IMR-90 (cell line): ENCODE data around the gene CORO1A. TPM values are rescaled to one million over a fixed set of nuclear protein-coding genes. Genes with fewer than 3 reads are reported as not detected.

Experiments
- ATAC-seq: fragments of 200-7000 bp; cut with Tn5 transposase; 2 replicates; pipeline ENCODE4 v1.9.1; 2020; ENCODE audit warnings: low read depth, mild to moderate bottlenecking, moderate library complexity
- BruUV-seq: library from RNA; stranded (reverse); fragments of 400-500 nt; replicated peaks from 2 replicates; lab custom pipeline; 2021; lab: Mats Ljungman, UMichigan
- CTCF ChIA-PET: fragments of 300-600 bp; formaldehyde crosslinking; extraction: SDS; loops from one replicate; lab custom pipeline; 2021; ENCODE audit warnings: antibody characterized with exemption; lab: Yijun Ruan, JAX
- POLR2A ChIA-PET: fragments of 300-600 bp; sonication (Branson Sonifier 250); formaldehyde crosslinking; loops from one replicate; lab custom pipeline; 2022; ENCODE audit warnings: antibody characterized with exemption; ENCODE audit not compliant: unreplicated experiment; lab: Charles Lee
- DNase-seq: peaks from one replicate; pipeline ENCODE4 v3.0.0; 2013
- H2AFZ ChIP-seq: replicated peaks from 2 replicates; pipeline ENCODE3; 2013; ENCODE audit warnings: low read length, mild to moderate bottlenecking; ENCODE audit not compliant: poor library complexity
- H2AK5ac ChIP-seq: 2 replicates; pipeline ENCODE4 v1.6.1; 2013; ENCODE audit warnings: low read depth, low read length, inconsistent platforms
- H2AK9ac ChIP-seq: replicated peaks from 2 replicates; pipeline ENCODE3; 2013; ENCODE audit warnings: mild to moderate bottlenecking, low read depth, low read length, moderate library complexity; ENCODE audit not compliant: poor library complexity
- H2BK120ac ChIP-seq: 2 replicates; pipeline ENCODE4 v1.6.1; 2013; ENCODE audit warnings: low read depth, low read length, inconsistent platforms
- H2BK15ac ChIP-seq: 3 replicates; pipeline ENCODE4 v1.6.1; 2013; ENCODE audit warnings: low read depth, low read length, inconsistent platforms
- H2BK20ac ChIP-seq: 2 replicates; pipeline ENCODE4 v1.6.1; 2013; ENCODE audit warnings: low read depth, mild to moderate bottlenecking, inconsistent platforms, low read length, moderate library complexity
- H2BK5ac ChIP-seq: 2 replicates; pipeline ENCODE4 v1.6.1; 2013; ENCODE audit warnings: mild to moderate bottlenecking, low read depth, low read length, inconsistent platforms; ENCODE audit not compliant: poor library complexity, severe bottlenecking
- H3K14ac ChIP-seq: replicated peaks from 2 replicates; pipeline ENCODE4 v1.6.1; 2013; ENCODE audit warnings: low read depth, low read length, inconsistent platforms
- H3K18ac ChIP-seq: 2 replicates; pipeline ENCODE4 v1.6.1; 2013; ENCODE audit warnings: low read depth, low read length, control low read depth
- H3K23ac ChIP-seq: 2 replicates; pipeline ENCODE4 v1.6.1; 2013; ENCODE audit warnings: low read depth, low read length, inconsistent platforms
- H3K27ac ChIP-seq: 2 replicates; pipeline ENCODE4 v1.5.1; 2013; ENCODE audit warnings: mild to moderate bottlenecking, control low read depth, low read length; ENCODE audit not compliant: insufficient read depth
- H3K27me3 ChIP-seq: 2 replicates; pipeline ENCODE4 v1.6.1; 2013; ENCODE audit warnings: low read length; ENCODE audit not compliant: control insufficient read depth, insufficient read depth
- H3K36me3 ChIP-seq: 2 replicates; pipeline ENCODE4 v1.6.1; 2013; ENCODE audit warnings: low read length, mixed read lengths; ENCODE audit not compliant: control insufficient read depth, insufficient read depth
- H3K4ac ChIP-seq: 2 replicates; pipeline ENCODE4 v1.6.1; 2013; ENCODE audit warnings: low read depth, low read length, inconsistent platforms
- H3K4me1 ChIP-seq: 2 replicates; pipeline ENCODE4 v1.6.1; 2013; ENCODE audit warnings: low read length, mixed read lengths; ENCODE audit not compliant: control insufficient read depth, insufficient read depth
- H3K4me2 ChIP-seq: 2 replicates; pipeline ENCODE4 v1.6.1; 2013; ENCODE audit warnings: low read depth, mild to moderate bottlenecking, control low read depth, low read length, moderate library complexity
- H3K4me3 ChIP-seq: 2 replicates; pipeline ENCODE4 v1.5.1; 2013; ENCODE audit warnings: low read depth, mild to moderate bottlenecking, control low read depth, low read length, moderate library complexity; ENCODE audit not compliant: insufficient read depth
- H3K56ac ChIP-seq: 2 replicates; pipeline ENCODE4 v1.6.1; 2013; ENCODE audit warnings: low read length, inconsistent platforms; ENCODE audit not compliant: insufficient read depth; ENCODE audit errors: extremely low read depth
- H3K79me1 ChIP-seq, 2 experiments: 2 replicates each; pipeline ENCODE4 v1.6.1; 2013; ENCODE audit warnings: low read length in 2 of 2, inconsistent platforms in 1 of 2, low read depth in 1 of 2
- H3K9ac ChIP-seq: 2 replicates; pipeline ENCODE4 v1.6.1; 2013; ENCODE audit warnings: low read depth, low read length, control low read depth
- H3K9me1 ChIP-seq: 2 replicates; pipeline ENCODE4 v1.6.1; 2013; ENCODE audit warnings: low read length, inconsistent platforms; ENCODE audit not compliant: insufficient read depth
- H3K9me3 ChIP-seq: 2 replicates; pipeline ENCODE4 v1.6.1; 2013; ENCODE audit warnings: low read length; ENCODE audit not compliant: control insufficient read depth, insufficient read depth
- H4K20me1 ChIP-seq: 2 replicates; pipeline ENCODE4 v1.6.1; 2013; ENCODE audit warnings: low read length, inconsistent platforms; ENCODE audit not compliant: insufficient read depth
- H4K5ac ChIP-seq: 2 replicates; pipeline ENCODE4 v1.6.1; 2013; ENCODE audit warnings: mild to moderate bottlenecking, low read depth, low read length, control low read depth
- H4K8ac ChIP-seq, 2 experiments: 2 replicates each; pipeline ENCODE4 v1.6.1; 2013; ENCODE audit warnings: low read depth in 2 of 2, low read length in 2 of 2, control low read depth in 1 of 2, inconsistent platforms in 1 of 2
- H4K91ac ChIP-seq: 2 replicates; pipeline ENCODE4 v1.6.1; 2013; ENCODE audit warnings: low read depth, low read length, inconsistent platforms; ENCODE audit not compliant: insufficient read depth
- BHLHE40 ChIP-seq: fragments of 150-350 bp; IDR thresholded peaks from 2 replicates; pipeline ENCODE4 v1.6.1; 2016; ENCODE audit warnings: mild to moderate bottlenecking, low read depth, low read length
- CEBPB ChIP-seq: IDR thresholded peaks from 2 replicates; pipeline ENCODE4 v1.6.1; 2012; ENCODE audit warnings: low read depth, low read length, improper control_type of control experiment
- CHD1 ChIP-seq: IDR thresholded peaks from 2 replicates; pipeline ENCODE4 v1.6.1; 2012; ENCODE audit warnings: low read depth, low read length, improper control_type of control experiment
- CTCF ChIP-seq: conservative IDR thresholded peaks from 2 replicates; pipeline ENCODE4 v1.5.1; 2012; ENCODE audit warnings: mild to moderate bottlenecking, low read depth, low read length, improper control_type of control experiment
- ELK1 ChIP-seq: fragments of 150-350 bp; IDR thresholded peaks from 2 replicates; pipeline ENCODE4 v1.6.1; 2016; ENCODE audit warnings: low read depth, mild to moderate bottlenecking, low read length, moderate library complexity, borderline replicate concordance
- FOS ChIP-seq: fragments of 150-350 bp; IDR thresholded peaks from 2 replicates; pipeline ENCODE4 v1.6.1; 2016; ENCODE audit warnings: low read depth, low read length
- MAFK ChIP-seq: IDR thresholded peaks from 2 replicates; pipeline ENCODE4 v1.6.1; 2012; ENCODE audit warnings: low read depth, low read length, improper control_type of control experiment
- MXI1 ChIP-seq: IDR thresholded peaks from 2 replicates; pipeline ENCODE4 v1.6.1; 2012; ENCODE audit warnings: low read depth, mild to moderate bottlenecking, low read length, moderate library complexity, borderline replicate concordance
- NFE2L2 ChIP-seq: fragments of 150-350 bp; IDR thresholded peaks from 2 replicates; pipeline ENCODE4 v1.6.1; 2016; ENCODE audit warnings: low read depth, mild to moderate bottlenecking, low read length
- POLR2A ChIP-seq: IDR thresholded peaks from 2 replicates; pipeline ENCODE4 v1.6.1; 2012; ENCODE audit warnings: mild to moderate bottlenecking, low read depth, low read length
- RAD21 ChIP-seq: IDR thresholded peaks from 2 replicates; pipeline ENCODE4 v1.6.1; 2012; ENCODE audit warnings: low read length, improper control_type of control experiment
- RCOR1 ChIP-seq: IDR thresholded peaks from 2 replicates; pipeline ENCODE4 v1.6.1; 2012; ENCODE audit warnings: mild to moderate bottlenecking, low read length, improper control_type of control experiment; ENCODE audit not compliant: insufficient replicate concordance
- RFX5 ChIP-seq: IDR thresholded peaks from 2 replicates; pipeline ENCODE4 v1.8.0; 2012; ENCODE audit warnings: low read depth, mild to moderate bottlenecking, low read length, moderate library complexity
- SMC3 ChIP-seq: fragments of 150-350 bp; IDR thresholded peaks from 2 replicates; pipeline ENCODE4 v1.6.1; 2016; ENCODE audit warnings: low read depth, mild to moderate bottlenecking, antibody characterized with exemption, low read length, moderate library complexity
- dilution Hi-C: fragments of 300-500 bp; cut with HindIII; formaldehyde crosslinking; loops from one replicate; pipeline ENCODE4 v1.14.3; 2018; ENCODE audit warnings: low sequenced_read_pairs; ENCODE audit not compliant: unreplicated experiment
- in situ Hi-C: fragments of 300-500 bp; cut with MboI; formaldehyde crosslinking; loops from 3 replicates; pipeline ENCODE4 v1.14.3; 2019; ENCODE audit warnings: low sequenced_read_pairs, inconsistent platforms, mixed read lengths
- intact Hi-C: fragments of 100-400 bp; cut with micrococcal nuclease; formaldehyde crosslinking; loops from 2 replicates; pipeline ENCODE4 v1.10.0; 2022
- polyA plus RNA-seq, 3 experiments: library from polyadenylated mRNA; depleted of rRNA; stranded (reverse); fragments of >200 nt; gene quantifications; 2 replicates each; pipeline ENCODE4 v1.2.3, GENCODE V29; 2012; ENCODE audit warnings: low replicate concordance in 1 of 3
- total RNA-seq: library from RNA; depleted of rRNA; stranded (reverse); fragments of >200 nt; gene quantifications from 2 replicates; pipeline ENCODE4 v1.2.3, GENCODE V29; 2012

Gene CORO1A
- total and polyA plus RNA-seq, 2 of the 4 experiments (the other 2 are of a cell fraction) = 7.2 to 13.2 TPM

- no peak overlapping the region for H2AFZ ChIP-seq
- H3K9me3 ChIP-seq = peaks cover 4% of the 10 kb centered on the region; the same call in 1 of the 2 replicates
- POLR2A ChIA-PET = no interaction called here
- no peak overlapping the region for H4K91ac ChIP-seq
- no peak overlapping the region for H2AK5ac ChIP-seq
- no peak overlapping the region for H4K8ac ChIP-seq
- in situ Hi-C loops = no loop called here
- no peak overlapping the region for H3K4ac ChIP-seq
- no peak overlapping the region for H2AK9ac ChIP-seq
- H3K4me1 ChIP-seq = no peaks in the 10 kb centered on the region
- CTCF ChIA-PET = no interaction called here
- H3K18ac ChIP-seq = no peak overlapping the region
- intact Hi-C loops = no loop called here
- no peak overlapping the region for H2BK120ac ChIP-seq
- no peaks in the 10 kb centered on the region for H3K79me1 ChIP-seq
- H3K36me3 ChIP-seq = no peaks in the 10 kb centered on the region
- H2BK15ac ChIP-seq = no peak overlapping the region
- no peak overlapping the region for H2BK20ac ChIP-seq
- H2BK5ac ChIP-seq = no peak overlapping the region
- H4K20me1 ChIP-seq = no peaks in the 10 kb centered on the region
- no peak overlapping the region for H3K4me3 ChIP-seq
- H3K9me1 ChIP-seq = no peaks in the 10 kb centered on the region
- H3K27me3 ChIP-seq = peaks cover 2% of the 10 kb centered on the region
- no peak overlapping the region for H3K4me2 ChIP-seq
- no peak overlapping the region for H3K23ac ChIP-seq
- no peak overlapping the region for H3K27ac ChIP-seq
- ATAC-seq = no peak
- H3K9ac ChIP-seq = no peak overlapping the region
- H4K5ac ChIP-seq = no peak overlapping the region
- BruUV-seq = no TSS peak
- DNase-seq = no peak
- no peak overlapping the region for H3K14ac ChIP-seq
- no peak for TF ChIP-seq POLR2A
- no peak for TF ChIP-seq NFE2L2
- no peak for TF ChIP-seq SMC3
- no peak for TF ChIP-seq RFX5
- no peak for TF ChIP-seq BHLHE40
- no peak for TF ChIP-seq CHD1
- no peak for TF ChIP-seq CTCF
- no peak for TF ChIP-seq MAFK
- no peak for TF ChIP-seq MXI1
- TF ChIP-seq ELK1 = no peak
- TF ChIP-seq FOS = no peak
- TF ChIP-seq RCOR1 = no peak
- TF ChIP-seq RAD21 = no peak
- TF ChIP-seq CEBPB = no peak
- no peak overlapping the region for H3K56ac ChIP-seq
- dilution Hi-C loops = no loop called here
These were observed 39.4 kb upstream of the CORO1A start for GRCh38 chr16:30144017-30144416.
